HepG2 (cell line): Measurements from ENCODE around the gene USP40. TPM values are rescaled to one million over a fixed set of nuclear protein-coding genes. Genes with fewer than 3 reads are reported as not detected.

ENCODE experiments used
- ATAC-seq: fragments of 200-7000 bp; cut with Tn5 transposase; 3 replicates; pipeline ENCODE4 v1.9.1; 2020; ENCODE audit warnings: mild to moderate bottlenecking, moderate library complexity
- BruUV-seq: library from RNA; stranded (reverse); fragments of 400-500 nt; replicated peaks from 2 replicates; lab custom pipeline; 2021; lab: Mats Ljungman, UMichigan
- CTCF ChIA-PET: fragments of 300-600 bp; formaldehyde crosslinking; extraction: SDS; loops from one replicate; lab custom pipeline; 2021; ENCODE audit warnings: low total read pairs, inconsistent platforms, low intra/inter-chr PET ratio; lab: Yijun Ruan, JAX
- POLR2A ChIA-PET: fragments of 350-600 bp; sonication (Branson Sonifier 250); formaldehyde crosslinking; loops from one replicate; lab custom pipeline; 2020; ENCODE audit warnings: antibody characterized with exemption, inconsistent platforms; lab: Yijun Ruan, JAX
- DNase-seq: peaks from one replicate; pipeline ENCODE4 v3.0.0-alpha.2; 2015; ENCODE audit warnings: low spot score
- FAIRE-seq: peaks from 3 replicates; lab custom pipeline; 2011; peaks lifted over from hg19 to GRCh38; lab: Jason Lieb, UNC
- H2AFZ ChIP-seq: one replicate; pipeline ENCODE4 v1.6.1; 2011; ENCODE audit warnings: low read length, inconsistent platforms
- H3K27ac ChIP-seq: fragments of 300-600 bp; 3 replicates; pipeline ENCODE4 v1.8.0; 2011; ENCODE audit warnings: mixed run types, mild to moderate bottlenecking, mixed read lengths, low read length, inconsistent platforms; ENCODE audit not compliant: insufficient read depth; ENCODE audit errors: extremely low read length
- H3K27me3 ChIP-seq, 2 experiments: fragments of 200-600 bp in 1 of 2; 2 replicates in 1 of 2; 3 replicates in 1 of 2; pipeline versions ENCODE4 v1.6.0 to v1.8.0; 2011; ENCODE audit warnings: low read length in 2 of 2, mild to moderate bottlenecking in 2 of 2, moderate library complexity in 2 of 2, inconsistent platforms in 1 of 2; ENCODE audit not compliant: insufficient read depth in 2 of 2, control insufficient read depth in 1 of 2
- H3K36me3 ChIP-seq, 2 experiments: fragments of 200-600 bp in 1 of 2; replicated peaks in 1 of 2; 2 replicates in 1 of 2; 3 replicates in 1 of 2; pipeline versions ENCODE4 v1.5.1 to v1.8.0; 2011; ENCODE audit warnings: low read length in 2 of 2, inconsistent platforms in 1 of 2; ENCODE audit not compliant: insufficient read depth in 2 of 2, control insufficient read depth in 1 of 2
- H3K4me1 ChIP-seq: 2 replicates; pipeline ENCODE4 v1.5.1; 2012; ENCODE audit warnings: low read length, inconsistent platforms; ENCODE audit not compliant: insufficient read depth
- H3K4me2 ChIP-seq: 2 replicates; pipeline ENCODE4 v1.6.0; 2011; ENCODE audit warnings: low read depth, low read length, inconsistent platforms
- H3K4me3 ChIP-seq, 3 experiments: fragments of 200-600 bp in 1 of 3; sonication (generic), shearing (Covaris generic) in 1 of 3; replicated peaks in 1 of 3; 2 replicates each; pipeline ENCODE4 v1.5.1; 2011 to 2016; ENCODE audit warnings: low read length in 3 of 3, inconsistent platforms in 2 of 3, low read depth in 2 of 3, mild to moderate bottlenecking in 2 of 3, control low read depth in 1 of 3, mixed read lengths in 1 of 3; ENCODE audit not compliant: insufficient read depth in 1 of 3
- H3K79me2 ChIP-seq: one replicate; pipeline ENCODE4 v1.6.1; 2011; ENCODE audit warnings: low read length, inconsistent platforms; ENCODE audit not compliant: insufficient read depth
- H3K9ac ChIP-seq: 2 replicates; pipeline ENCODE4 v1.6.0; 2011; ENCODE audit warnings: mild to moderate bottlenecking, low read depth, low read length, inconsistent platforms; ENCODE audit not compliant: insufficient read depth
- H3K9me3 ChIP-seq: 2 replicates; pipeline ENCODE4 v1.5.1; 2012; ENCODE audit warnings: mild to moderate bottlenecking, low read length
- H4K20me1 ChIP-seq: 2 replicates; pipeline ENCODE4 v1.6.0; 2011; ENCODE audit warnings: inconsistent platforms, mild to moderate bottlenecking, low read length, moderate library complexity; ENCODE audit not compliant: insufficient read depth
- CHCHD3 ChIP-seq: sonication (generic); formaldehyde crosslinking; IDR thresholded peaks from 2 replicates; pipeline ENCODE4 v1.8.0; 2022; ENCODE audit warnings: mild to moderate bottlenecking, missing genetic modification reagents, moderate library complexity
- CSRNP1 ChIP-seq: sonication (generic); formaldehyde crosslinking; IDR thresholded peaks from 2 replicates; pipeline ENCODE4 v1.8.1; 2023; ENCODE audit warnings: mild to moderate bottlenecking, missing genetic modification reagents
- DMAP1 ChIP-seq: IDR thresholded peaks from 2 replicates; pipeline ENCODE4 v1.6.1; 2016
- ELK4 ChIP-seq: sonication (generic); formaldehyde crosslinking; IDR thresholded peaks from 2 replicates; pipeline ENCODE4 v1.9.0; 2021; ENCODE audit warnings: missing genetic modification reagents, borderline replicate concordance
- GPN1 ChIP-seq: sonication (generic); formaldehyde crosslinking; IDR thresholded peaks from 2 replicates; pipeline ENCODE4 v1.5.1; 2020; ENCODE audit warnings: missing genetic modification reagents, borderline replicate concordance
- HDAC6 ChIP-seq: fragments of 200-600 bp; sonication (generic); IDR thresholded peaks from 2 replicates; pipeline ENCODE4 v1.7.0; 2017; ENCODE audit warnings: mild to moderate bottlenecking, antibody characterized with exemption, low read length, low read depth
- KAT8 ChIP-seq: IDR thresholded peaks from 2 replicates; pipeline ENCODE4 v1.6.1; 2016; ENCODE audit warnings: missing genetic modification reagents, missing compliant biosample characterization
- KLF16 ChIP-seq, 2 experiments: sonication (generic) in 1 of 2; formaldehyde crosslinking in 1 of 2; IDR thresholded peaks; 2 replicates each; pipeline versions ENCODE4 v1.6.1 to v1.8.0; 2016 to 2023; ENCODE audit warnings: missing genetic modification reagents in 2 of 2, missing compliant biosample characterization in 1 of 2
- NBN ChIP-seq: fragments of 450-650 bp; conservative IDR thresholded peaks from 2 replicates; pipeline ENCODE4 v1.6.1; 2017
- SKIL ChIP-seq: sonication (generic); formaldehyde crosslinking; IDR thresholded peaks from 2 replicates; pipeline ENCODE4 v1.8.0; 2022; ENCODE audit warnings: missing genetic modification reagents, mild to moderate bottlenecking, moderate library complexity, borderline replicate concordance
- ZBTB44 ChIP-seq: sonication (generic); formaldehyde crosslinking; IDR thresholded peaks from 2 replicates; pipeline ENCODE4 v1.4.0; 2020; ENCODE audit warnings: missing genetic modification reagents
- ZIK1 ChIP-seq: sonication (generic); formaldehyde crosslinking; IDR thresholded peaks from 2 replicates; pipeline ENCODE4 v1.5.0; 2020; ENCODE audit warnings: mild to moderate bottlenecking, low read depth, missing genetic modification reagents, borderline replicate concordance
- ZNF296 ChIP-seq: sonication (generic); formaldehyde crosslinking; conservative IDR thresholded peaks from 2 replicates; pipeline ENCODE4 v1.5.0; 2020; ENCODE audit warnings: mild to moderate bottlenecking, missing genetic modification reagents
- ZNF550 ChIP-seq: sonication (generic); formaldehyde crosslinking; IDR thresholded peaks from 2 replicates; pipeline ENCODE4 v1.4.0; 2020; ENCODE audit warnings: mild to moderate bottlenecking, missing genetic modification reagents, borderline replicate concordance
- ZNF775 ChIP-seq: sonication (generic); formaldehyde crosslinking; IDR thresholded peaks from 2 replicates; pipeline ENCODE4 v1.4.0; 2020; ENCODE audit warnings: missing genetic modification reagents, mild to moderate bottlenecking, moderate library complexity, borderline replicate concordance
- WGBS: methylation state at CpG from one replicate; pipeline ENCODE4 v1.1.6; 2017; ENCODE audit warnings: low lambda C conversion rate; 5-methylcytosine and 5-hydroxymethylcytosine counted together
- in situ Hi-C: cut with HindIII; loops from 2 replicates; pipeline ENCODE4 v1.10.0; 2017; ENCODE audit warnings: low pct_unique_long_range_greater_than_20kb; ENCODE audit not compliant: extremely low pct_ligation_motif_present
- intact Hi-C: fragments of 100-400 bp; cut with micrococcal nuclease; formaldehyde crosslinking; loops from one replicate; pipeline ENCODE4 v1.10.0; 2022; ENCODE audit not compliant: unreplicated experiment
- polyA plus RNA-seq, 8 experiments: library from polyadenylated mRNA; depleted of rRNA in 3 of 8; stranded (reverse) in 7 of 8; unstranded in 1 of 8; fragments of >200 nt; fragmentation: Illumina TruSeq in 4 of 8; extraction: Trizol in 4 of 8; gene quantifications; 2 replicates each; pipeline versions ENCODE4 v1.2.1 to v1.2.3, GENCODE V29; 2011 to 2016; ENCODE audit warnings: low read depth in 4 of 8, missing spikeins in 1 of 8, mixed read lengths in 1 of 8; ENCODE audit not compliant: insufficient read depth in 1 of 8
- total RNA-seq, 5 experiments: library from RNA; depleted of rRNA; stranded (reverse); fragments of >200 nt; fragmentation: Illumina TruSeq; extraction: Trizol; gene quantifications; 2 replicates each; pipeline ENCODE4 v1.2.3, GENCODE V29; 2016; ENCODE audit warnings: low read depth in 1 of 5

USP40 gene
- total and polyA plus RNA-seq, 2 of the 13 experiments (the other 11 are each of a cell fraction or from before 2014, with no cell fraction given) = 41.0 to 46.3 TPM

GRCh38 chr2:233462826-233463470 lies 103.6 kb downstream of the USP40 start (continued):
- TF ChIP-seq ZIK1 (no peak), KLF16 (CRISPR knock-in tag; IDR thresholded peaks at IDR 0.05) (no peak), NBN (no peak), ZNF550 (CRISPR knock-in tag) (no peak), GPN1 (CRISPR knock-in tag) (no peak), ZNF296 (CRISPR knock-in tag) (no peak), CHCHD3 (CRISPR knock-in tag) (no peak), ZBTB44 (no peak), DMAP1 (CRISPR knock-in tag) (no peak)

- no TSS peak for BruUV-seq
- TF ChIP-seq HDAC6 (no peak), ELK4 (CRISPR knock-in tag) (no peak), CSRNP1 (CRISPR knock-in tag) (no peak), ZNF775 (CRISPR knock-in tag) (no peak), SKIL (CRISPR knock-in tag) (no peak), KAT8 (CRISPR knock-in tag) (no peak)
- Histone ChIP-seq H3K4me1 (peaks cover 20% of the 10 kb centered on the region), H3K27me3 (no peaks in the 10 kb centered on the region), H3K27ac (no peak overlapping the region), H4K20me1 (no peaks in the 10 kb centered on the region), H3K36me3 (peaks cover 42 to 62% of the 10 kb centered on the region in 2 experiments), H3K4me3 (no peak overlapping the region), H3K9ac (no peak overlapping the region), H2AFZ (no peak overlapping the region), H3K4me2 (no peak overlapping the region), H3K9me3 (no peaks in the 10 kb centered on the region), H3K79me2 (no peaks in the 10 kb centered on the region)
- no peak for DNase-seq
- FAIRE-seq = no peak
- POLR2A ChIA-PET = no interaction called here
- intact Hi-C loops (no loop called here), in situ Hi-C loops (no loop called here)
- CTCF ChIA-PET = no interaction called here
- no peak for ATAC-seq
- WGBS = 98% methylated on average over 25 of the region's 25 CpGs
Measured at GRCh38 chr2:233462202-233462785, 104.3 kb downstream of the USP40 start.
